HEK293 (cell line): ENCODE measurements around the gene MTMR4.

ENCODE experiments used
- CTCF ChIA-PET: fragments of 350-600 bp; formaldehyde crosslinking; extraction: SDS; loops from one replicate; lab custom pipeline; 2021; ENCODE audit warnings: antibody characterized with exemption; lab: Yijun Ruan, JAX
- POLR2A ChIA-PET: fragments of 300-600 bp; formaldehyde crosslinking; extraction: SDS; loops from one replicate; lab custom pipeline; 2020; ENCODE audit warnings: antibody characterized with exemption, inconsistent platforms; lab: Yijun Ruan, JAX
- H3K27ac ChIP-seq: fragments of 200-500 bp; sonication (Bioruptor generic); 2 replicates; pipeline ENCODE4 v1.5.1; 2014; ENCODE audit warnings: low read depth, low read length, control low read depth, inconsistent platforms; ENCODE audit errors: extremely low read depth
- H3K36me3 ChIP-seq, 2 experiments: fragments of 200-500 bp in 1 of 2; sonication (Bioruptor generic) in 1 of 2; 1 replicate in 1 of 2; 2 replicates in 1 of 2; pipeline ENCODE4 v1.5.1; 2014 to 2017; ENCODE audit warnings: inconsistent platforms in 2 of 2, low read length in 2 of 2; ENCODE audit not compliant: control insufficient read depth in 2 of 2, insufficient read depth in 1 of 2
- H3K4me1 ChIP-seq: fragments of 200-500 bp; sonication (Bioruptor generic); 2 replicates; pipeline ENCODE4 v1.5.1; 2014; ENCODE audit warnings: mild to moderate bottlenecking, low read length, inconsistent platforms; ENCODE audit not compliant: control insufficient read depth, insufficient read depth
- H3K4me3 ChIP-seq: 2 replicates; pipeline ENCODE4 v1.5.1; 2011; ENCODE audit warnings: low read depth, mild to moderate bottlenecking, control low read depth, low read length, moderate library complexity
- H3K9me3 ChIP-seq: fragments of 200-500 bp; sonication (Bioruptor generic); 2 replicates; pipeline ENCODE4 v1.5.1; 2014; ENCODE audit warnings: low read depth, low read length, inconsistent platforms; ENCODE audit not compliant: control insufficient read depth, insufficient read depth
- GLIS1 ChIP-seq: fragments of 450-650 bp; formaldehyde crosslinking; IDR thresholded peaks from 2 replicates; pipeline ENCODE4 v1.5.1; 2016; ENCODE audit warnings: missing biosample characterization, missing genetic modification characterization
- KLF17 ChIP-seq: fragments of 450-650 bp; formaldehyde crosslinking; IDR thresholded peaks from 2 replicates; pipeline ENCODE4 v1.5.1; 2016; ENCODE audit warnings: missing biosample characterization, missing genetic modification characterization
- SP2 ChIP-seq: fragments of 450-650 bp; formaldehyde crosslinking; IDR thresholded peaks from 2 replicates; pipeline ENCODE4 v1.5.1; 2016; ENCODE audit warnings: missing biosample characterization, missing genetic modification characterization
- SP3 ChIP-seq: fragments of 450-650 bp; formaldehyde crosslinking; IDR thresholded peaks from 2 replicates; pipeline ENCODE4 v1.5.1; 2016; ENCODE audit warnings: missing biosample characterization, missing genetic modification characterization
- YY2 ChIP-seq: fragments of 450-650 bp; formaldehyde crosslinking; IDR thresholded peaks from 2 replicates; pipeline ENCODE4 v1.5.1; 2016; ENCODE audit warnings: missing biosample characterization, missing genetic modification characterization
- ZNF174 ChIP-seq: fragments of 450-650 bp; formaldehyde crosslinking; IDR thresholded peaks from 2 replicates; pipeline ENCODE4 v1.5.0; 2017; ENCODE audit warnings: missing biosample characterization, mild to moderate bottlenecking, missing genetic modification characterization
- ZNF18 ChIP-seq: fragments of 450-650 bp; formaldehyde crosslinking; IDR thresholded peaks from 2 replicates; pipeline ENCODE4 v1.5.1; 2016; ENCODE audit warnings: missing biosample characterization, missing genetic modification characterization
- ZNF19 ChIP-seq: fragments of 450-650 bp; formaldehyde crosslinking; IDR thresholded peaks from 2 replicates; pipeline ENCODE4; 2016; ENCODE audit warnings: missing biosample characterization, missing genetic modification characterization, low read depth
- ZNF266 ChIP-seq: fragments of 450-650 bp; formaldehyde crosslinking; IDR thresholded peaks from 2 replicates; pipeline ENCODE4 v1.5.1; 2016; ENCODE audit warnings: missing biosample characterization, missing genetic modification characterization, low read depth
- ZNF521 ChIP-seq: fragments of 450-650 bp; formaldehyde crosslinking; IDR thresholded peaks from 2 replicates; pipeline ENCODE4 v1.5.1; 2017; ENCODE audit warnings: missing biosample characterization, mild to moderate bottlenecking, missing genetic modification characterization
- ZNF76 ChIP-seq: fragments of 450-650 bp; formaldehyde crosslinking; IDR thresholded peaks from 2 replicates; pipeline ENCODE4; 2016; ENCODE audit warnings: low read depth, missing biosample characterization, missing genetic modification characterization, borderline replicate concordance
- ZSCAN16 ChIP-seq: fragments of 450-650 bp; formaldehyde crosslinking; IDR thresholded peaks from 2 replicates; pipeline ENCODE4 v1.5.1; 2016; ENCODE audit warnings: missing biosample characterization, missing genetic modification characterization
- ZSCAN30 ChIP-seq: fragments of 450-650 bp; IDR thresholded peaks from 2 replicates; pipeline ENCODE4 v1.5.1; 2018; ENCODE audit warnings: missing biosample characterization, mild to moderate bottlenecking, missing genetic modification characterization, moderate library complexity
- TF ChIP-seq, protein P1 (sequence below): fragments of 450-650 bp; formaldehyde crosslinking; conservative IDR thresholded peaks from 2 replicates; pipeline ENCODE4 v1.5.1; 2016; ENCODE audit warnings: low read depth, missing biosample characterization, missing genetic modification characterization
- TF ChIP-seq, protein P2 (sequence below): fragments of 450-650 bp; formaldehyde crosslinking; IDR thresholded peaks from 2 replicates; pipeline ENCODE4 v1.5.1; 2016; ENCODE audit warnings: missing biosample characterization, missing genetic modification characterization
- TF ChIP-seq, protein P3 (sequence below): fragments of 450-650 bp; formaldehyde crosslinking; optimal IDR thresholded peaks from 2 replicates; pipeline ENCODE3; 2016; ENCODE audit warnings: missing biosample characterization, mild to moderate bottlenecking, missing genetic modification characterization

The MTMR4 gene

DNA sequence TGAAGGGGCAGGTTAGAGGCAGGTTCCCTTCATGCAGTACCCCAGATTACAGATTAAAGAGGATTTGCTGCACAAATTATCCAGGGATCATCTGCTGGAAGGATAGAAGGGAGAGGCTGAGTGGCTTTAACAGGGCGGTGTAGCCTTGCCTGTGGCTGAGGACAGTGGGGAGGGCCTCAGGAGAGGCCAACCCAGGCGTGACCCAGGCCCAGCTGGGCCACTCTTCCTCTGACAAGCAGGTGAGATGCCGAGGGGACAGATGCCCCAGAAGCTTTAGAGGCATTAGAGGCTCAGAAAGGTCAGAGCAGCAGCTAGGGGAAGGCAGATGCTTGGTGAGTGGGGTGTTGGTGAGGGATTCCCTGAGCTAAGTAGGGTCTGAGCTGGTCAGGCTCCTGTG, 18.1 kb upstream of the MTMR4 start:
- ChIA-PET POLR2A (interaction anchor here (0.8 to 1.3 kb wide), 4 partner anchors 18 to 99 kb away, joined by 3 to 6 read pairs (median 5); partner anchors contain the start of gene MTMR4), CTCF (interaction anchor here (0.6 to 1.7 kb wide), 3 partner anchors 14 to 410 kb away, joined by 3 to 11 read pairs (median 5); no protein-coding TSS in a partner anchor)
- no peaks in the 10 kb centered on the region for H3K36me3 ChIP-seq
- H3K27ac ChIP-seq = no peak overlapping the region
- no peaks in the 10 kb centered on the region for H3K4me1 ChIP-seq
- no peaks in the 10 kb centered on the region for H3K9me3 ChIP-seq
- no peak overlapping the region for H3K4me3 ChIP-seq
- TF ChIP-seq, protein P1, sequence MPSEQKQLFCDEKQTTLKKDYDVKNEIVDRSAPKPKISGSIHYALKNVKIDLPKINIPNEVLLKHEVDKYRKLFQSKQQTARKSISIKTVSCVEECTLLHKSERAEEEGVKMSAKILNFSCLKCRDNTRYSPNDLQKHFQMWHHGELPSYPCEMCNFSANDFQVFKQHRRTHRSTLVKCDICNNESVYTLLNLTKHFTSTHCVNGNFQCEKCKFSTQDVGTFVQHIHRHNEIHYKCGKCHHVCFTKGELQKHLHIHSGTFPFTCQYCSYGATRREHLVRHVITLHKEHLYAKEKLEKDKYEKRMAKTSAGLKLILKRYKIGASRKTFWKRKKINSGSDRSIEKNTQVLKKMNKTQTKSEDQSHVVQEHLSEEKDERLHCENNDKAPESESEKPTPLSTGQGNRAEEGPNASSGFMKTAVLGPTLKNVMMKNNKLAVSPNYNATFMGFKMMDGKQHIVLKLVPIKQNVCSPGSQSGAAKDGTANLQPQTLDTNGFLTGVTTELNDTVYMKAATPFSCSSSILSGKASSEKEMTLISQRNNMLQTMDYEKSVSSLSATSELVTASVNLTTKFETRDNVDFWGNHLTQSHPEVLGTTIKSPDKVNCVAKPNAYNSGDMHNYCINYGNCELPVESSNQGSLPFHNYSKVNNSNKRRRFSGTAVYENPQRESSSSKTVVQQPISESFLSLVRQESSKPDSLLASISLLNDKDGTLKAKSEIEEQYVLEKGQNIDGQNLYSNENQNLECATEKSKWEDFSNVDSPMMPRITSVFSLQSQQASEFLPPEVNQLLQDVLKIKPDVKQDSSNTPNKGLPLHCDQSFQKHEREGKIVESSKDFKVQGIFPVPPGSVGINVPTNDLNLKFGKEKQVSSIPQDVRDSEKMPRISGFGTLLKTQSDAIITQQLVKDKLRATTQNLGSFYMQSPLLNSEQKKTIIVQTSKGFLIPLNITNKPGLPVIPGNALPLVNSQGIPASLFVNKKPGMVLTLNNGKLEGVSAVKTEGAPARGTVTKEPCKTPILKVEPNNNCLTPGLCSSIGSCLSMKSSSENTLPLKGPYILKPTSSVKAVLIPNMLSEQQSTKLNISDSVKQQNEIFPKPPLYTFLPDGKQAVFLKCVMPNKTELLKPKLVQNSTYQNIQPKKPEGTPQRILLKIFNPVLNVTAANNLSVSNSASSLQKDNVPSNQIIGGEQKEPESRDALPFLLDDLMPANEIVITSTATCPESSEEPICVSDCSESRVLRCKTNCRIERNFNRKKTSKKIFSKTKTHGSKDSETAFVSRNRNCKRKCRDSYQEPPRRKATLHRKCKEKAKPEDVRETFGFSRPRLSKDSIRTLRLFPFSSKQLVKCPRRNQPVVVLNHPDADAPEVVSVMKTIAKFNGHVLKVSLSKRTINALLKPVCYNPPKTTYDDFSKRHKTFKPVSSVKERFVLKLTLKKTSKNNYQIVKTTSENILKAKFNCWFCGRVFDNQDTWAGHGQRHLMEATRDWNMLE (tag by site-specific recombination) = no peak
- TF ChIP-seq, protein P2, sequence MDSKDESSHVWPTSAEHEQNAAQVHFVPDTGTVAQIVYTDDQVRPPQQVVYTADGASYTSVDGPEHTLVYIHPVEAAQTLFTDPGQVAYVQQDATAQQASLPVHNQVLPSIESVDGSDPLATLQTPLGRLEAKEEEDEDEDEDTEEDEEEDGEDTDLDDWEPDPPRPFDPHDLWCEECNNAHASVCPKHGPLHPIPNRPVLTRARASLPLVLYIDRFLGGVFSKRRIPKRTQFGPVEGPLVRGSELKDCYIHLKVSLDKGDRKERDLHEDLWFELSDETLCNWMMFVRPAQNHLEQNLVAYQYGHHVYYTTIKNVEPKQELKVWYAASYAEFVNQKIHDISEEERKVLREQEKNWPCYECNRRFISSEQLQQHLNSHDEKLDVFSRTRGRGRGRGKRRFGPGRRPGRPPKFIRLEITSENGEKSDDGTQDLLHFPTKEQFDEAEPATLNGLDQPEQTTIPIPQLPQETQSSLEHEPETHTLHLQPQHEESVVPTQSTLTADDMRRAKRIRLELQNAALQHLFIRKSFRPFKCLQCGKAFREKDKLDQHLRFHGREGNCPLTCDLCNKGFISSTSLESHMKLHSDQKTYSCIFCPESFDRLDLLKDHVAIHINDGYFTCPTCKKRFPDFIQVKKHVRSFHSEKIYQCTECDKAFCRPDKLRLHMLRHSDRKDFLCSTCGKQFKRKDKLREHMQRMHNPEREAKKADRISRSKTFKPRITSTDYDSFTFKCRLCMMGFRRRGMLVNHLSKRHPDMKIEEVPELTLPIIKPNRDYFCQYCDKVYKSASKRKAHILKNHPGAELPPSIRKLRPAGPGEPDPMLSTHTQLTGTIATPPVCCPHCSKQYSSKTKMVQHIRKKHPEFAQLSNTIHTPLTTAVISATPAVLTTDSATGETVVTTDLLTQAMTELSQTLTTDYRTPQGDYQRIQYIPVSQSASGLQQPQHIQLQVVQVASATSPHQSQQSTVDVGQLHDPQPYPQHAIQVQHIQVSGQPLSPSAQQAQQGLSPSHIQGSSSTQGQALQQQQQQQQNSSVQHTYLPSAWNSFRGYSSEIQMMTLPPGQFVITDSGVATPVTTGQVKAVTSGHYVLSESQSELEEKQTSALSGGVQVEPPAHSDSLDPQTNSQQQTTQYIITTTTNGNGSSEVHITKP (tag by site-specific recombination) = 0 out of 2 replicates have a peak, but pooled peaks have one; percentile 5
- TF ChIP-seq, all 188 proteins: peak for 1

DNA sequence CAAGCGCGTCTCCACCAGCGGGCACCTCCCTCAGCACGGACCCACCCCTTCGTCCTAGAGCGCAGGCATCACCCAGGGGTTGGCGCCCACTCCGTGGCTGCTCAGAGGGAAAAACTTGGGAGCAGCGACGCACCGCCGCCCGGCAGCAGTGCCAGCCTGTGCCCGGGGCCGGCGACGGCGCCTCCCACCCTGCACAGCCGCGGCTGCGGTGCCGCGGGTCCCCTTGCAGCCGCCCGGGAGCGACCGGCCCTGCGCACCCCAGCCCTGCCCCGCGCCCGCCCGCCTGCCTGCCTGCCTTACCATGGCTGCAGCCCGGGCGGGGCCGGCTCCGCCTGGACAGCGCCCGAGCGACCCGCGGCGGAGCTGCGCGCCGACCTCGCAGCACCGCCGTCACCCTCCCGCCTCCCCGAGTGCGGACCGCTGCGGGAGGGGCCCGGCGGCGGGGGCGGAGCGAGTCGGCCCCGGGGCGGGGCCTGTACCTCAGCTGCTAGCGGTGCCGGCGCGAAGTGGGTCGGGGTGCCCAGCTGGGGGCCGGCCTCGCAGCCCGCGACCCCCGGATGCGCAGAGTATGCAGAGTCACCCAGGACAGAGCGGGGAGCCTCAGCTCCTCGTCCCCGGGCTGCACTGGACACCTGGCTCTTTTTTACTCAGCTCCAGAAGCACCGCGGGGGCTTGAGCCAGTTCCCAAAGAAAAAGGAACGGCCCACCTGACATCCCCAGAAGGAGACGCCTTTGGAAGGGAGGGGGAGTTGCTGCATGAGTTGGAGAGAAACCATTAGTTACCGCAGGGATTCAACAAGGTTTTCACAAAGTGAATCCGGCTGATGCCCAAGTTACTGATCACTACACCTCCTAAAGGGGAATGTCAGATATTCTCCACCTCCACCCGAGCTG, 17.5 kb upstream of the MTMR4 start:
- CTCF ChIA-PET = interaction anchor here (0.6 to 1.7 kb wide), 3 partner anchors 13 to 410 kb away, joined by 3 to 11 read pairs (median 5); no protein-coding TSS in a partner anchor
- POLR2A ChIA-PET = interaction anchor here (0.8 to 1.3 kb wide), 4 partner anchors 17 to 100 kb away, joined by 3 to 6 read pairs (median 5); partner anchors contain the start of gene MTMR4
- TF ChIP-seq YY2 (tag by site-specific recombination) = no peak
- peak; percentile 20; the same call in 1 of the 2 replicates for TF ChIP-seq SP2 (tag by site-specific recombination)
- TF ChIP-seq ZNF19 (tag by site-specific recombination) = no peak
- peak; percentile 48; the same call in 1 of the 2 replicates for TF ChIP-seq GLIS1 (tag by site-specific recombination)
- TF ChIP-seq, protein P3, sequence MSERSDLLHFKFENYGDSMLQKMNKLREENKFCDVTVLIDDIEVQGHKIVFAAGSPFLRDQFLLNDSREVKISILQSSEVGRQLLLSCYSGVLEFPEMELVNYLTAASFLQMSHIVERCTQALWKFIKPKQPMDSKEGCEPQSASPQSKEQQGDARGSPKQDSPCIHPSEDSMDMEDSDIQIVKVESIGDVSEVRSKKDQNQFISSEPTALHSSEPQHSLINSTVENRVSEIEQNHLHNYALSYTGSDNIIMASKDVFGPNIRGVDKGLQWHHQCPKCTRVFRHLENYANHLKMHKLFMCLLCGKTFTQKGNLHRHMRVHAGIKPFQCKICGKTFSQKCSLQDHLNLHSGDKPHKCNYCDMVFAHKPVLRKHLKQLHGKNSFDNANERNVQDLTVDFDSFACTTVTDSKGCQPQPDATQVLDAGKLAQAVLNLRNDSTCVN (tag by site-specific recombination) = peak; percentile 39
- no peak for TF ChIP-seq ZNF521 (tag by site-specific recombination)
- TF ChIP-seq KLF17 (tag by site-specific recombination) = no peak
- no peak for TF ChIP-seq ZNF266 (tag by site-specific recombination)
- TF ChIP-seq ZSCAN30 (tag by site-specific recombination) = 0 out of 2 replicates have a peak, but pooled peaks have one; percentile 44
- no peak for TF ChIP-seq ZNF174 (tag by site-specific recombination)
- TF ChIP-seq ZNF18 (tag by site-specific recombination) = no peak
- no peak for TF ChIP-seq ZNF76 (tag by site-specific recombination)
- no peak for TF ChIP-seq ZSCAN16 (tag by site-specific recombination)
- peak; percentile 62 for TF ChIP-seq SP3 (tag by site-specific recombination)

More for the DNA sequence above, 17.5 kb upstream of the MTMR4 start:
- H3K36me3 ChIP-seq = no peaks in the 10 kb centered on the region
- no peak overlapping the region; the same call in 1 of the 2 replicates for H3K27ac ChIP-seq
- no peaks in the 10 kb centered on the region for H3K4me1 ChIP-seq
- H3K9me3 ChIP-seq = no peaks in the 10 kb centered on the region
- peak overlapping the region; percentile 45 for H3K4me3 ChIP-seq
